ENCODE data around the gene CAMTA2.

- TF ChIP-seq CTCF (IDR thresholded peaks at IDR 0.05; ENCODE audit: insufficient read depth, low read length, poor library complexity, severe bottlenecking) (no peak), EZH2phosphoT487 (conservative IDR thresholded peaks at IDR 0.05; ENCODE audit: low read length) (no peak)
Measured at GRCh38 chr17:4947010-4947410, 40.5 kb downstream of the CAMTA2 start.
